GM19035 (cell line): ENCODE data around the gene RAB3D.
"Not testable (repeated sequence)": the region's sequence is repeated elsewhere in the genome, so short reads cannot be mapped to it uniquely, and the experiment has no call there.

ENCODE experiments used
- ATAC-seq: cut with Tn5 transposase; IDR thresholded peaks from one replicate; pipeline ENCODE4 v1.9.1; 2021; ENCODE audit not compliant: unreplicated experiment

Gene RAB3D

DNA sequence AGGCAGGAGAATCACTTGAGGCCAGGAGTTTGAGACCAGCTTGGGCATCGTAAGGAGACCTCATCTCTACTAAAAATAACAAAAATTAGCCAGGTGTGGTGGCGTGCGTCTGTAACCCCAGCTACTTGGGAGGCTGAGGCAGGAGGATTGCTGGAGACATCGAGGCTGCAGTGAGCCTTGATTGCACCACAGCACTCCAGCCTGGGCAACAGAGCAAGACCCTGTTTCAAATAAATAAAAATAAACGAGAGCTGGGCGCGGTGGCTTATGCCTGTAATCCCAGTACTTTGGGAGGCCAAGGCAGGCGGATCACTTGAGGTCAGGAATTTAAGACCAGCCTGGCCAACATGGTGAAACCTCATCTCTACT lies 626 bp upstream of the RAB3D start:
- ATAC-seq: not testable (repeated sequence)

DNA sequence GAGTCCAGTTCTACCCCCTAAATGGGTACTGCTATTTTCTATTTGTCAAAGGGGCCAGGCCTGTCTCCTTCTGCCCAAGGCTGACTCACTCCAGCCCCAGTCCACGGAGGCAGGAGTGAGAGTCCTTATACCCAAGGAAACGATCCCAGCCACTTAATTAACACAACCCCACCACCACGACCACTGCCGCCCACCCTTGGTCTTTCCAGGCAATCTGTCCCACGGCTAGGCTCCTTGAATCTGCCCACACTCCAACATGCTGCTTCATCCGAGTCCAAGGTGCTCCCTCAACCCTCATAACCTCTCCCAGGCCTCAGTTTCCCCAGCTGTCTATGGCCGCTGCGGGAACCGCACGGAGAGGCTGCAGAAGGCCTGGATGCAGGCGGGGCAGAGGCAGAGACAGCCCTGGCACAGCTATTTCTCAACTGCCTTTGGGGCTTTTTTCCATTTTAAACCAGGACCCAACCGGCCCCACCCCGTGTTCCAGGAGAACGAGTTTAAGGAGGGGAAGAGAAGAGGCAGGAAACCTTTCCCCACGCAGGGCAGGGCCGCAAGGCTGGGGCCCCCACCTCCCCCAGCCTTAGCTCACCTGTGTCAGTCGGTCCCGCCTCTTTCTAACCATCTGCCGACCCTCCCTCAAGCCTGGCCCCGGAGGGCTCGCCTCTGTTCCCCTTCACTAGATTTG lies 746 bp downstream of the RAB3D start:
- no peak for ATAC-seq

DNA sequence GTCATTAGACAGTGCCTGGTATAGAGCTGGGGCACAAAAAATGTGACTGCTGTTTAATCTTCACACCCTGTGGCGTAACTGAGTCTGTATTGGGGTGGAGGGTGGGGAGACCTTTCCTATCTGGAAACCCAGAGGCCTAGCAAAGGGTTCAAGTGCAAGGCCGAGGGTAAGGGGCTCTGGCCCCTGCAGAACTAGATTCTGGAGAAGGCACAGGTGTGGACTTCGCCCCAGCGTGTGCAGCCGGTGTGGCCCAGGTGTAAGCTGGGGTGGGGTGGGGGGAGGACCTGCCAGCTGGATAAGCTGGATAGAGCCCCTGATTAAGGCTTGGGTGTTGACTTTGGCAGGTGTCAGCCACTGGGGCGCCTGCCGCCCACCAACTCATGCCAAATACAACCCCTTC lies 1.3 kb downstream of the RAB3D start:
- ATAC-seq: no peak

DNA sequence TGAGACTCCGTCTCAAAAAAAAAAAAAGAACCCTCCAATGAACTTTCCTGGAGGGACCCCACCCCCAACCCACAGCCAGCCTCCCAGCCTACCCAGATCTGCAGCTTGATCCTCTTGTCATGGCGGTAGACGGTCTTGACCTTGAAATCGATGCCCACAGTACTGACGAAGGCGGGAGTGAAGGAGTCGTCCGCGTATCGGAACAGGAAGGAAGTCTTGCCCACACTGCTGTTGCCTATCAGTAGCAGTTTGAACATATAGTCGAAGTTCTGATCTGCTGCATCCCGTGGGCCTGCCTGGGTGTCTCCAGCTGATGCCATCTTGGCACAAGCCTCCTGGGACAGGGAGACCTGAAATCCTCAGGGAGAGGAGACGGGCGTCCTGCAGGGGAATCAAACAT lies 2.4 kb downstream of the RAB3D start:
- ATAC-seq: no peak

DNA sequence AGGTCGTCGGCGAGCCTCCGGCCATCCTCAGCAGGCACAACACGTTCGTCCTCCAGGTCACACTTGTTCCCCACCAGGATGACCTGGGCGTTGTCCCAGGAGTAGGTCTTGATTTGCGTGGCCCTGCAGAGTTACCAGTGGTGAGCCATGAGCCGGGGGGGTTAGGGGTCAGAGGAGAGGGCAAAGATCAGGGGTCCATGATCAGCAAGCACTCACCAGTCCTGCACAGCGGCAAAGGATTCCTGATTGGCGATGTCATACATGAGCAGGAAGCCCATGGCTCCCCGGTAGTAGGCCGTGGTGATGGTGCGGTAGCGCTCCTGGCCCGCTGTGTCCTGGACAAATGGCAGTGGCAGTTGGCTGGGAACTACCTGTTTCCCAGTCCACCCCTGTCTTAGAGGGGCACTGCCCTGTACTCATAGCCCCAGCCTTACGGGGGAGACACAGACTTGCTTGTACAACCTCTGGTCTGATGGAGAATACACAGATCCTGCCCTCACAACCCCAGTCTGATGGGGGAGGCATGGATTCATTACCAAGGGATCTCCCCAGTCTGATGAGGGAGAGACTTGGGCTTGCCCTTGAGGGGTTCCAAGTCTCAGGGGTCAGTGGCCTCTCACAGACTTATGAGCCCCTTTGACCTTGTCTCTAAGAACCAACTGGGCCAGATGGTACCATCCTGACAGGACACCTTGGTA lies 3.9 kb downstream of the RAB3D start:
- ATAC-seq: no peak

DNA sequence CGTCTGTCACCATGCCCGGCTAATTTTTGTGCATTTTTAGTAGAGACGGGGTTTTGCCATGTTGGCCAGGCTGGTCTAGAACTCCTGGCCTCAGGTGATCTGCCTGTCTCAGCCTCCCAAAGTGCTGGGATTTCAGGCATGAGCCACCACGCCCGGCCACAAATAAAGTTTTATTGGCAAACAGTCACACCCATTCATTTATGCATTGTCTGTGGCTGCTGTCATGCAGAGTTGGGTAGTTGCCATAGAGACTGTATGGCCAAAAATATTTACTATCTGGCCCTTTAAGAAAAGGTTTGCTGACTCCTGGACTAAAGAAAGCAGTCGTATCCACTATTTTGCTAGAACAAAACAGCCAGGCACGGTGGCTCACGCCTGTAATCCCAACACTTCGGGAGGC lies 5.6 kb downstream of the RAB3D start:
- ATAC-seq: not testable (repeated sequence)

DNA sequence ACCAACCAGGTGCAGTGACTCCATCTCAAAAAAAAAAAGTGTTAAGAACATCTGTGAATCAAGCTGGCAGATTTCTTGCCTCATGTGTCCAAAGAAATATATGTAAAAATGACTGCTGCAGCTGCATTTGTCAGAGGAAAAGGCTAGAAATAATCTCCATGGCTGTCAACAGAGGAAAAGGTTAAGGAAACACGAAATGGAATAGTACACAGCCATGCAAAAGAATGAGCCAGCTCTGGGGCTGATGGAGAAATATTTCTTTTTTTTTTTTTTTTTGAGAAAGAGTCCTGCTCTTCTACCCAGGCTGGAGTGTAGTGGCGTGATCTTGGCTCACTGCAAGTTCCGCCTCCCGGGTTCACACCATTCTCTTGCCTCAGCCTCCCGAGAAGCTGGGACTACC lies 6.6 kb downstream of the RAB3D start:
- no peak for ATAC-seq

DNA sequence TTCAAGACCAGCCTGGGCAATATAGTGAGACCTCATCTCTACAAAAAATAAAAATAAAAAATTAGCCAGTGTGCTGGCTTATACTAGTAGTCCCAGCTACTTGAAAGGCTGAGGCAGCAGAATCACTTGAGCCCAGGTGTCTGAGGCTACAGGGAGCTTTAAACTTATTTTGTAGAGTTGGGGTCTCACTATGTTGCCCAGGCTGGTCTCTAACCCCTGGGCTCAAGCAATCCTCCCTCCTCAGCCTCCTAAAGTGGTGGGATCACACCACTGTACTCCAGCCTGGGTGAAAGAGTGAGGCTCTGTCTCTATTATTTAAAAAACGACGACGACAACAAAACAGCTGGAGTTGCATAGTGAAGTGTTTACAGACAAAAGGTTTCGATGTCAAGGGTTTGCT lies 8.0 kb downstream of the RAB3D start:
- ATAC-seq: no peak

DNA sequence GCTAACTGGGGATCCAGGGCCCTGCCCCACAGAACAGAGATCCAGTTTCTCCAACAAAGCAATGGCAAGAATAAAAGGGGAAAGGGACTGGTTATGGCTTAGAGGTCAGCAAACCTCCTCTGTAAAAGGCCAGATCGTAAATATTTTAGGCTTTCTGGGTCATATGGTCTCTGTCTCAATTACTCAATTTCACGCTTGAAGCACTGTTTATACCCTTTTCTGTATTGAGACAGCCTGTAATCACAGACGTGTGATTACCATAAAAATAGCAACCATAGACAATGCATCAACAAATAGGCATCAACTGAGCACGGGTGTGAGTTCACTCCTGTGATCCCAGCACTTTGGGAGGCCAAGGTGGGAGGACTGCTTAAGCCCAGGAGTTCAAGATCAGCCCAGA lies 9.3 kb downstream of the RAB3D start:
- no peak for ATAC-seq

DNA sequence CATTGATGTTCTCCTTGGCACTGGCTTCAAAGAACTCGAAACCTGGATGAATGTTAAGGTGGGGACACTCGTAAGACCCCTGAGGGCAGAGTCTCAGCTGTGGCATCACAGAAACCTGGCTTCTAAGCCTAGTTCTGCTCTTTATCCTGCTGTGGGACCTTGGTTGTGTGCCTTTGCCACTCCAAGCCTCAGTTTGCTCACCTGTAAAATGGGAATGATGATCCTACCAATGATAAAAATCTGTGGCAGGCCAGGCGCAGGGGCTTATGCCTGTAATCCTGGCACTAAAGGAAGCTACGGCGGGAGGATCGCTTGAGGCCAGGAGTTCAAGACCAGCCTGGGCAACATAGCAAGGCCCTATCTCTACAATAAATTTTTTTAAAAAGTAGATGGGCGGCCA lies 13.9 kb downstream of the RAB3D start:
- ATAC-seq: no peak

DNA sequence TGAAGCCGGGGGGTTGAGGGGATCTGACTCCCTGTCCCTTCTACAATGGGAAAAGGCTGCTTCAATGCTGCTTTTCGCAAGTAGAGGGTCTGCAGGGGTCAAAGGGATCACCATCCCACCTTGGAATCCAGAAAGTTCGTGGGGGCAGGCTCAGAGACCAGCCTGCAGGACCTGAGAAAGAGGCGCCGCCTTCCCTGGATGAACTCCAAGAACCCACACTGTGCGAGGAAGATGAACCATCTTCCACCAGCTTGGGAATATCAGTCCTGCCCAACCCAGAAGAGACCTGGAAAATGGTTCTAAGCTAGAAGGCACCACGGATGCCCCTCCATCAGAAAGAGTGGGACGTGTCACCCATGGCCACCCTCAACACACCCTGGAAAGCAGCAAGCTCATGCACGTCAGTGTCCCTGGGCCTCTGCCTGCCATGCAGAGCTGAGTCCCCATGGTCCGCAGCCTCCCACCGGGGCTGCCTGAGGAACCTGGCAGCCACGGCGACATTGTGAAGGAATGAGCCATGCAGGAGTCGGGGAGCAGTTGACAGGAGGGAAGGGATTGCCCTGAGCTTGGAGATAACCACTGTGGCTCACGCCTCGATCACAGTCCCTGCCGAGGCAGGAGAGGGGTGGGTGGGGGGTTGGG lies 14.6 kb downstream of the RAB3D start:
- ATAC-seq: no peak

DNA sequence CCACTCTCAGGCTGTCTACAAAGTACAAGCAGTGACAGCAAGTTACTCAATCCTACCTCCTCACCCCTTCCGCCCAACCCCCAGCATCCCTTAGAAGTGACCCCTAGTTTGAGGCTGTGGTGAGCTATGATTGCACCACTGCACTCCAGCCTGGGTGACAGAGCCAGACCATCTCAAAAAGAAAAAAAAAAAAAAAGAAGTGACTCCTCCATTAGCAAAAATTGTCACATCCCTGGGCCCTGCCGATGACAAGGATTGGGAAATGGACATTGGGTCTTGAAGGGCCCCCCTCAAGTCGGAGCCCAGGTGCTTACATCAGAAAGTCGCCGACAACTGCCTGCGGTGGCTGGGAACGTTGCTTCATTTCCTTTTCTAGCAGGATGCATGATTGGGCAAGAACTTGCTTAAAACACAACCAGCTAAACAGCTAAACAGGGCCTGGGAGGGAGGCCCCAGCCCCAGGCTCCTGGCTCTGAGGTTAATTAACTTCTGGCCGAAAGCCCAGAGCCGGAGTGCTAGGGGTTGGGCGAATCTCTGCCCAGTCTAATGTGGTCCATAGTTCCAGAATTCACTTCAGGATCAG lies 15.3 kb downstream of the RAB3D start:
- ATAC-seq: no peak

DNA sequence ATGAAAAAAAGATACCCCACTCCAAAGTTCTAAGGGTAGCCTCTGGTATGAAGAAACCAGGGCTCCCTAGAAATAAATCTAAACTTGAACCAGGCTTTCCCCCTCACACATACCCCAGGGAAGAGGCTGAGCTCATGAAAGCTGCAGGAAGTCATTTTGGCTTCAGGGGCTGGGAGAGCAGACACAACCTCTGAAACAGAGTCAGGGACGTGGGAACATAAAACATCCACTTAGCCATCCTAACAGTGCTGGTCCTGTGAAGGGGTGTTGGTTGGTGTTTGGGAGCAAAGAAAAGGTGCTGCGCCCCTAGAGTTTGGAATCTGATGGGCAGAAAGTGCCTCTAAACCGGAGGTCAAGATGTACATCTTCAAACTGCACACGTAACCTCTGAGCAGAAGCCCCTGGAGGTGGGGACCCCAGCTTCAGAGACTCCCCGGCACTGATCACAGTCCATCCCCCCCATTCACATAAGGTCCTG lies 15.8 kb downstream of the RAB3D start:
- ATAC-seq: no peak

DNA sequence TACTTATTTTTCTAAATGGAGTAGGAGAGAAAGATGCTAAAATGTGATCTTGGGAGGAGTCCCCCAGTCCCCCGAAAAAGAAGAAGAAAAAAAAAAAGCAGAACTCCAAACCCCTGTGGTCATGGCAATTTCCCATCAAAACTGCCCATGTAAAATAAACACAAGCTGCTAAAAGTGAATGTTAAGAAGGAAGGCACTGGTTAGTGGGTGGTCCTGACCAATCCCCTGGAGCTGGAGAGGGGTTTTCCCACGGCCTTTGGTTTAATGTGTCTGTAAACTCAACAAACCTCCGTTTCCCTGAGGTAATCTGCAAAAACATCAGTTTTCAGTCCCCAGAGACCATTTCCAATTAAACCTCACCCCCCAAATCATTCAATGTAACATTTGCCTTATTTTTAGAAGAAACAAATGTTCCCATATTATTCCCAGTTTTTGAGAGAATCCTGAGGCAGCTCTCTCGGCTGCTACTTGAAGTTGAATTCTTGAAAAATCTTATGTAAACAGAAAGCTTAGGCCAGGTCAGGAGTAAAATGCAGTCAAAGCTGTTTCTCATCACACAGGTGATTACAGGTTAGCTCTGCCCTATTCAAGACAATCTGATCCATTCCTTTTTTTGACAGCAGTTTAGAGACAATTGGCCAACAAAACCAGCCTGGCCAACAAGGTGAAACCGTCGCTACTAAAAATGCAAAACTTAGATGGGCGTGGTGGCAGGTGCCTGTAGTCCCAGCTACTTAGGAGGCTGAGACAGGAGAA lies 17.0 kb downstream of the RAB3D start:
- ATAC-seq: no peak

DNA sequence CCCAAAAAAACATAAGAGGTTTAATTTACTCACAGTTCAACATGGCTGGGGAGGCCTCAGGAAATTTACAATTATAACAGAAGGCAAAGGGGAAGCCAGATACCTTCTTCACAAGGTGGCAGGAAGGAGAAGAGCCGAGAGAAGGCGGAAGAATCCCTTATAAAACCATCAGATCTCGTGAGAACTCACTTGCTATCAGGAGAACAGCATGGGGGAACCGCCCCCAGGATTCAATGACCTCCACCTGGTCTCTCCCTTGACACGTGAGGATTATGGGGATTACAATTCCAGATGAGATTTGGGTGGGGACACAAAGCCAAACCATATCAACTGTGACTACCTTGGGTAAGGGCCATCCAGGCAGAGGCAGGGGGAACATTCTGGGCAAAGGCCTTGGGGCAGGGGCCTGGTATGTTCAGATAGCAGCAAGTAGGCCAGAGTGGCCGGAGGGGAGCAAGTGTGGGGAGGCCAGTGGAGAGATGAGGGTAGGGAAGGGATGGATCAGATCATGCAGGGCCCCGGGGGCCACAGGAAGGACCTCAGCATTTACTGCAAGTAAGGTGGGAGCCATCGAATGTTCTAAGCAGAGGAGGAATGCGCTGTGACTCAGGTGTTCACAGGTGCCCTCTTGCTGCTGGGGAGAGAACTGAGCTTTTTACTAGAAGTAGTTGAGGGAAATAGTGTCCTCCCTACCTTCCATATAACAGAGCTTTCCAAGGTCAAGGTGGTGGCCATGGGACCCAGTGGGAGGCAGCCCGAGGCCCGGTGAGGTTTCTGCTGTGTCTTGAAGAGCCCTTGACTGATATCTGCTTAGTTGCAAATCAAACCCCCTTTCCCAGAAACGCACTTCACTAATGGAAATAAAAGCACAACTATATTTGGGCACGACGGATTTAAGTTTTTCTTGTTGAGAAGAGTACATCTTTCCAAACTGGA lies 18.0 kb downstream of the RAB3D start:
- no peak for ATAC-seq

DNA sequence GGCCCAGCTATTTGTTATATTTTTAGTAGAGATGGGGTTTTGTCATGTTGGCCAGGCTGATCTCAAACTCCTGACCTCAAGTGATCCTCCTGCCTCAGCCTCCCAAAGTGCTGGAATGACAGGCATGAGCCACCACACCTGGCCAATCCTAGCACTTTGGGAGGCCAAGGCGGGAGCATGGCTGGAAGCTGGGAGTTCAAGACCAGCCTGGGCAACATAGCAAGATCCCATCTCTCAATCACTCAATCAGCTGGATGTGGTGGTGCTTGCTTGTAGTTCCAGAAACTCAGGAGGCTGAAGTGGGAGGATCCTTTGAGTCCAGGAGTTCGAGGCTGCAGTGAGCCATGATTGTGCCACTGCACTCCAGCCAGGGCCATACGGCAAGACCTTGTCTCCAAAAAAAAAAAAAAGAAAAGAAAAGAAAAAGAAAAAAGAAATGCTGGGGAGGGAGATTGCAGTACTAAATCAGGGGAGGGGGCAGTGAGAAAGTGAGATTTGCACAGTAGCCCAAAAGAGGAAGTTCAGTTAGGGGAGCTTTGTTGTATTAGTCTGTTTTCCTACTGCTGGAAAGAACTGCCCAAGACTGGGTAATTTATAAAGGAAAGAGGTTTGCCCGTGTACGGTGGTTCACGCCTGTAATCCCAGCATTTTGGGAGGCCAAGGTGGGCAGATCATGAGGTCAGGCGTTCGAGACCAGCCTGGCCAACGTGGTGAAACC lies 19.0 kb downstream of the RAB3D start:
- not testable (repeated sequence) for ATAC-seq

DNA sequence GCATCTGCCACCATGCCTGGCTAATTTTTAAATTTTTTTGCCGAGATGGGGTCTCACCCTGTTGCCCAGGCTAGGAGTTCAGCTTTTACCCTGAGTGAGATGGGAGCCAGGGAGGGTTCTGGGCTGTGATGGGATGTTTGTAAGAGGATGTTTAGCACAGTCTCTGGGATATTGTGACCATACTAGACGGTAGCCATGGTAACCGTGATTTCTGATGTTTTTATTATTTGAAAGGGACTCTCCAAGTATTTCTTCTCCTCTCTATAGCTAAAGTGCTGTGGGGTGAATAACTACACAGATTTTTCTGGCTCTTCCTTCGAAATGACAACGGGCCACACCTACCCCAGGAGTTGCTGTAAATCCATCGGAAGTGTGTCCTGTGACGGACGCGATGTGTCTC lies 33.1 kb downstream of the RAB3D start:
- no peak for ATAC-seq

DNA sequence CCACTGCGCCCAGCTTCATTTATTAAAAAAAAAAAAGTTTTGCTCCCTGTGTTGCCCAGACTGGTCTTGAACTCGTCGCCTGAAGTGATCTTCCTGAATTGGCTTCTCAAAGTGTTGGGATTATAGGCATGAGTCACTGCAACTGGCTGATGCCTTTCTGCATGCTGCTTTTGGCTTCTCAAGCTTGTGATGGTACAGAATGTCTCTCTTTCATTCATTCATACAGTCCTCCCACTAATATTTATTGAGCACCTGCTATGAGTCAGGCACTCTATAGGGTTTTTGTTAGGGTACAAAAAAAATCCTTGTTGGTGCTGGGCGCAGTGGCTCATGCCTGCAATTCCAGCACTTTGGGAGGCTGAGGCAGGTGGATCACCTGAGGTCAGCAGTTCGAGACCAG lies 34.5 kb downstream of the RAB3D start:
- ATAC-seq: no peak

DNA sequence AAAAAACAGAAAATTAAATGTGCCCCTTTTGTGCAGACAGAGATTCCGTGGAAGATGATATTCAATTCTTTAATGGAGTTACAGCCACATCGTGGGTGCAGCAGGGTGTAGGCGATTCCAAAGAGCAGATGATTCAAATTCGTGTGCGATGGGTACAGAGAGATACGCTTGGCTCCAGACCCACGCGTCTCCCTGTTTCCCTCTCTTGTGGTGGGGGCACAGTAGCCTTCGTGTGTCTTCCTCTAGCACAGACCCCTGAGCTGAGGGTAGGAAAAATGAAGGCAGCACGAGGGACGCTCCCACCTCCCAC lies 38.7 kb downstream of the RAB3D start:
- no peak for ATAC-seq
